HepG2 (cell line): ENCODE results near the gene CD72. TPM values are rescaled to one million over a fixed set of nuclear protein-coding genes. Genes with fewer than 3 reads are reported as not detected.

Experiments used
- ATAD3A ChIP-seq: sonication (generic); formaldehyde crosslinking; IDR thresholded peaks from 2 replicates; pipeline ENCODE4 v1.4.0; 2020; ENCODE audit warnings: missing genetic modification reagents
- ATF5 ChIP-seq: sonication (generic); formaldehyde crosslinking; IDR thresholded peaks from 2 replicates; pipeline ENCODE4 v1.4.0; 2020; ENCODE audit warnings: mild to moderate bottlenecking, low read depth, missing genetic modification reagents
- CENPT ChIP-seq: sonication (generic); formaldehyde crosslinking; IDR thresholded peaks from 2 replicates; pipeline ENCODE4 v1.8.0; 2022; ENCODE audit warnings: low read depth, mild to moderate bottlenecking, moderate library complexity, missing genetic modification reagents
- CREB1 ChIP-seq, 2 experiments: fragments of 450-650 bp in 1 of 2; IDR thresholded peaks; 2 replicates each; pipeline ENCODE4 v1.6.1; 2016 to 2017; ENCODE audit warnings: control low read depth in 1 of 2, mild to moderate bottlenecking in 1 of 2, missing compliant biosample characterization in 1 of 2, missing genetic modification characterization in 1 of 2
- FOXA3 ChIP-seq: IDR thresholded peaks from 2 replicates; pipeline ENCODE4 v1.6.1; 2016; ENCODE audit warnings: missing genetic modification reagents, missing compliant biosample characterization
- GMEB2 ChIP-seq: IDR thresholded peaks from 2 replicates; pipeline ENCODE4 v1.6.1; 2016; ENCODE audit warnings: missing biosample characterization, missing genetic modification reagents, low read depth
- MTF1 ChIP-seq: sonication (generic); formaldehyde crosslinking; IDR thresholded peaks from 2 replicates; pipeline ENCODE4 v1.5.0; 2020; ENCODE audit warnings: missing genetic modification reagents
- PAF1 ChIP-seq: IDR thresholded peaks from 2 replicates; pipeline ENCODE4 v1.6.1; 2016; ENCODE audit warnings: missing genetic modification reagents, missing compliant biosample characterization
- PLRG1 ChIP-seq: fragments of 450-650 bp; conservative IDR thresholded peaks from 2 replicates; pipeline ENCODE4 v1.6.1; 2016
- SKI ChIP-seq: fragments of 450-650 bp; IDR thresholded peaks from one replicate; pipeline ENCODE4 v1.6.1; 2018; ENCODE audit warnings: mild to moderate bottlenecking; ENCODE audit not compliant: partially characterized antibody
- SP1 ChIP-seq, 2 experiments: fragments of 450-650 bp in 1 of 2; sonication (generic) in 1 of 2; formaldehyde crosslinking in 1 of 2; IDR thresholded peaks; 2 replicates each; pipeline versions ENCODE4 v1.4.0 to v1.6.1; 2016 to 2020; ENCODE audit warnings: missing genetic modification reagents in 1 of 2
- ZC3H13 ChIP-seq: sonication (generic); formaldehyde crosslinking; IDR thresholded peaks from 2 replicates; pipeline ENCODE4 v1.8.1; 2023; ENCODE audit warnings: mild to moderate bottlenecking, missing genetic modification reagents, moderate library complexity
- ZNF382 ChIP-seq: sonication (generic); formaldehyde crosslinking; IDR thresholded peaks from 2 replicates; pipeline ENCODE4 v1.5.0; 2020; ENCODE audit warnings: missing genetic modification reagents, mild to moderate bottlenecking, borderline replicate concordance
- ZNF441 ChIP-seq: sonication (generic); formaldehyde crosslinking; IDR thresholded peaks from 2 replicates; pipeline ENCODE4 v1.7.0; 2021; ENCODE audit warnings: missing genetic modification reagents, borderline replicate concordance
- ZNF484 ChIP-seq: sonication (generic); formaldehyde crosslinking; IDR thresholded peaks from 2 replicates; pipeline ENCODE4 v1.5.1; 2020; ENCODE audit warnings: mild to moderate bottlenecking, low read depth, missing genetic modification reagents, borderline replicate concordance
- ZNF609 ChIP-seq: sonication (generic); formaldehyde crosslinking; IDR thresholded peaks from 2 replicates; pipeline ENCODE4 v1.4.0; 2020; ENCODE audit warnings: mild to moderate bottlenecking, missing genetic modification reagents, borderline replicate concordance
- ZNF616 ChIP-seq: sonication (generic); formaldehyde crosslinking; IDR thresholded peaks from 2 replicates; pipeline ENCODE4 v1.5.0; 2020; ENCODE audit warnings: low read depth, mild to moderate bottlenecking, missing genetic modification reagents
- ZNF773 ChIP-seq: sonication (generic); formaldehyde crosslinking; IDR thresholded peaks from 2 replicates; pipeline ENCODE4 v1.4.0; 2020; ENCODE audit warnings: missing genetic modification reagents, borderline replicate concordance
- ZNF850 ChIP-seq: sonication (generic); formaldehyde crosslinking; conservative IDR thresholded peaks from 2 replicates; pipeline ENCODE4 v1.9.0; 2021; ENCODE audit warnings: mild to moderate bottlenecking, missing genetic modification reagents
- polyA plus RNA-seq, 8 experiments: library from polyadenylated mRNA; depleted of rRNA in 3 of 8; stranded (reverse) in 7 of 8; unstranded in 1 of 8; fragments of >200 nt; fragmentation: Illumina TruSeq in 4 of 8; extraction: Trizol in 4 of 8; gene quantifications; 2 replicates each; pipeline versions ENCODE4 v1.2.1 to v1.2.3, GENCODE V29; 2011 to 2016; ENCODE audit warnings: low read depth in 4 of 8, missing spikeins in 1 of 8, mixed read lengths in 1 of 8; ENCODE audit not compliant: insufficient read depth in 1 of 8
- total RNA-seq, 5 experiments: library from RNA; depleted of rRNA; stranded (reverse); fragments of >200 nt; fragmentation: Illumina TruSeq; extraction: Trizol; gene quantifications; 2 replicates each; pipeline ENCODE4 v1.2.3, GENCODE V29; 2016; ENCODE audit warnings: low read depth in 1 of 5
- TF ChIP-seq, protein P1 (sequence below): IDR thresholded peaks from 2 replicates; pipeline ENCODE4 v1.6.1; 2016

The CD72 gene
- total and polyA plus RNA-seq, 2 of the 13 experiments (the other 11 are each of a cell fraction or from before 2014, with no cell fraction given) = 0.18 to 1.1 TPM

GRCh38 chr9:35664531-35665470 lies 46.6 kb upstream of the CD72 start, which contains the start of gene ARHGEF39 (continued):
- TF ChIP-seq ZNF773 (CRISPR knock-in tag) = no peak
- no peak for TF ChIP-seq ATAD3A (CRISPR knock-in tag)
- peak; percentile 51; the same call in 1 of the 2 replicates for TF ChIP-seq MTF1
- TF ChIP-seq PLRG1 = no peak
- no peak for TF ChIP-seq CREB1 (IDR thresholded peaks at IDR 0.05)
- TF ChIP-seq CREB1 (CRISPR knock-in tag; IDR thresholded peaks at IDR 0.05) = no peak
- no peak for TF ChIP-seq ZNF441 (CRISPR knock-in tag)
- TF ChIP-seq ZNF850 (CRISPR knock-in tag) = no peak
- no peak for TF ChIP-seq ATF5 (CRISPR knock-in tag)
- TF ChIP-seq CENPT (CRISPR knock-in tag) = peak; percentile 58; the same call in 1 of the 2 replicates
- TF ChIP-seq, protein P1, sequence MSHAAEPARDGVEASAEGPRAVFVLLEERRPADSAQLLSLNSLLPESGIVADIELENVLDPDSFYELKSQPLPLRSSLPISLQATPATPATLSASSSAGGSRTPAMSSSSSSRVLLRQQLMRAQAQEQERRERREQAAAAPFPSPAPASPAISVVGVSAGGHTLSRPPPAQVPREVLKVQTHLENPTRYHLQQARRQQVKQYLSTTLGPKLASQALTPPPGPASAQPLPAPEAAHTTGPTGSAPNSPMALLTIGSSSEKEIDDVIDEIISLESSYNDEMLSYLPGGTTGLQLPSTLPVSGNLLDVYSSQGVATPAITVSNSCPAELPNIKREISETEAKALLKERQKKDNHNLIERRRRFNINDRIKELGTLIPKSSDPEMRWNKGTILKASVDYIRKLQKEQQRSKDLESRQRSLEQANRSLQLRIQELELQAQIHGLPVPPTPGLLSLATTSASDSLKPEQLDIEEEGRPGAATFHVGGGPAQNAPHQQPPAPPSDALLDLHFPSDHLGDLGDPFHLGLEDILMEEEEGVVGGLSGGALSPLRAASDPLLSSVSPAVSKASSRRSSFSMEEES = peak; percentile 39; the same call in 1 of the 2 replicates
- TF ChIP-seq SP1 (IDR thresholded peaks at IDR 0.05) = no peak
- TF ChIP-seq SP1 (CRISPR knock-in tag; IDR thresholded peaks at IDR 0.05) = peak; percentile 71
- TF ChIP-seq ZC3H13 = peak; percentile 99
- 0 out of 2 replicates have a peak, but pooled peaks have one; percentile 37 for TF ChIP-seq ZNF609 (CRISPR knock-in tag)
- TF ChIP-seq FOXA3 (CRISPR knock-in tag) = peak; percentile 56; the same call in 1 of the 2 replicates
- no peak for TF ChIP-seq GMEB2 (CRISPR knock-in tag)
- no peak for TF ChIP-seq SKI
- TF ChIP-seq PAF1 (CRISPR knock-in tag) = no peak
- no peak for TF ChIP-seq ZNF382 (CRISPR knock-in tag)
- TF ChIP-seq ZNF616 = 0 out of 2 replicates have a peak, but pooled peaks have one; percentile 69
- no peak for TF ChIP-seq ZNF484
